Measurements from ENCODE around the gene VSTM2B.

Gene VSTM2B

DNA sequence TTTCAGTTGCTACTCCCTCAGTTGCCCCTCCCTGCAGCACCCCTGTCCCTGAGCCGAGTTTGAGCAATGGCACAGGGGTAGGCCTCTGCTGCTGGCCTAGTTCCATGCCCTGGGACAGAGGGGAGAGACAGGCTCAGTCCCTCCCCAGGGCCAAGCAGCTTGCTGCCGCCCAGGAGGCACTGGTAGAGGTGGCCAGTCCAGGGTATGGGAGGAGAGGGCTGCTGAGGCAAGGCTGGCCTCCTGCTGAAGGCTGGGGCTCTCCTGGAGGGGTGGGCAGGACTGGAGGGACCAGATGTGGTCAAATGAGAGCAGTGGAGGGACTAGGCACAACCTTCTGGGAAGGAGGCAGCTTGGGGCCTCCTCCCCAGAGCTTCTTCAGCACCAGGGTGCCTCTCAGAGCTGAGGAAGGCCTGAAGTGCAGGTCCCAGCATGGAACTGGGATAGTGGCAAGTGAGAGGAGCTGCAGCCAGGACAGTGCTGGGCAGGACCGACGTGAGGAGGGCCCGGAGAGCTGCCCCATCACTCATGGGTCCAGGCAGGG, 29.8 kb upstream of the VSTM2B start:
- no peaks in the 10 kb centered on the region for H3K27me3 ChIP-seq (ENCODE audit: control insufficient read depth, insufficient read depth, low read length, poor library complexity, severe bottlenecking)
- H3K4me3 ChIP-seq (ENCODE audit: insufficient read depth, low read depth, low read length), result no peak overlapping the region
- WGBS, 2 experiments, result 89 to 91% methylated on average over 5 of the region's 5 CpGs
- no peak overlapping the region for H3K27ac ChIP-seq (ENCODE audit: insufficient read depth, low read depth, low read length, poor library complexity, severe bottlenecking)
- H3K9me3 ChIP-seq (ENCODE audit: control insufficient read depth, low read length), result no peaks in the 10 kb centered on the region
- H3K4me1 ChIP-seq (ENCODE audit: control insufficient read depth, insufficient read depth, low read length), result no peaks in the 10 kb centered on the region
- no peaks in the 10 kb centered on the region for H3K36me3 ChIP-seq (ENCODE audit: control insufficient read depth, insufficient read depth, low read length)

DNA sequence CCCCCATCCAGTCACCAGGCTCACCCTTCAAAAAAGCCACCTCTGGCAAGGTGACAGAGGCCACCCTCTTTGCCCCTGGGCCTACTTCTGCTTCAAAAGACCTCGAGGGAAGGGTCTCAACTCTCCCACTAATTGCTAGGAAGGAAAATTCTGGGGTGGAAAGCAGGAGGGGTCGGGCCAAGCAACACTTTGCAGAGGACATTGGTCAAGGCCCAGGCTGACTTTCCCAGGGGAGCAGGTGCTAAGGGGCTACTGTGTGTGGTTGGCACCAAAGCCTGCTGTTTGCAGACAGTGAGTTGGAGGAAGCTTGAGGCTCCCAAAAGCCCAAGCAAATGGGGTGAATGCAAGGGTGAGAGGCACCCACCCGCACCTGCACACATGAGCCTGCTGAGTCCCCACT, 28.6 kb upstream of the VSTM2B start:
- Histone ChIP-seq H3K36me3 (ENCODE audit: control insufficient read depth, insufficient read depth, low read length) (no peaks in the 10 kb centered on the region), H3K4me3 (ENCODE audit: insufficient read depth, low read depth, low read length) (no peak overlapping the region), H3K4me1 (ENCODE audit: control insufficient read depth, insufficient read depth, low read length) (no peaks in the 10 kb centered on the region), H3K27me3 (ENCODE audit: control insufficient read depth, insufficient read depth, low read length, poor library complexity, severe bottlenecking) (no peaks in the 10 kb centered on the region), H3K9me3 (ENCODE audit: control insufficient read depth, low read length) (no peaks in the 10 kb centered on the region), H3K27ac (ENCODE audit: insufficient read depth, low read depth, low read length, poor library complexity, severe bottlenecking) (no peak overlapping the region)
- 83 to 85% methylated on average over 3 of the region's 3 CpGs for WGBS, 2 experiments

DNA sequence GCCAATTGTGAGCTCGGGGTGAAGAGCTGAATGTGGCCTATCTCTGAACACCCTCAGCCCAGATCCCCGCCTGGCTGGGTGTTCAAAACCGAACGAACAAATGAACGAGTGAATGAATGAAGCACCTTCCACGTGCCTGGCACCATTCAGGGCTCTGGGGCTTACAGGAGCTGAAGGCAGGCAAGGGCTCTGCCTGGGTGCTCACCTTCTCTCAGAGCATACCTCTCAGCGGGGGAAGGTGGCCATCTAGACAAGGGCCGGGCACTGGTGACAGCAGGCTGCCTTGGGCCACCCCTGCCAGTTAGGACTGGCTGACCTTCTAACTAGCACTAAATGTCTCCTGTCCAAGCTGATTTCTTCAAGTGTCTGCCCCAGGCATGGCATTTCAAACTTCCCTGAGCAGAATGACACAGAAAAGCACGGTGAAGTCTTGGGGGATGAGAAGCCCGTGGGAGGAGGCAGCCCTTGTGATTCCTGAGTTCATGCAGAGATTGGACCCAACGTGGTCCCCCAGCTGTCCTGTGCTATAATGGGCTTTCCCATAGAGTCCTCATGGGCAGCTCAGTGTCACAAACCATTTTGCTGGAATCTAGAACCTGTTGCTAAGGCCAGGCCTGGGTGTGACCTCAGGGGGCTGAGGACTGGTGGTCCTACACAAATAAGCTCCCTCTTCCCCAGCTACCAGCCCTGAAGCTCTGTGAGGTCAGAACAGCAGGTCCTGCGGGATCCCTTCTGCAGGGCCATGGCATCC, 27.9 kb upstream of the VSTM2B start:
- H3K36me3 ChIP-seq (ENCODE audit: control insufficient read depth, insufficient read depth, low read length), result no peaks in the 10 kb centered on the region
- WGBS, 2 experiments, result 81 to 86% methylated on average over 12 of the region's 12 CpGs
- no peaks in the 10 kb centered on the region for H3K4me1 ChIP-seq (ENCODE audit: control insufficient read depth, insufficient read depth, low read length)
- no peaks in the 10 kb centered on the region for H3K27me3 ChIP-seq (ENCODE audit: control insufficient read depth, insufficient read depth, low read length, poor library complexity, severe bottlenecking)
- no peaks in the 10 kb centered on the region for H3K9me3 ChIP-seq (ENCODE audit: control insufficient read depth, low read length)
- no peak overlapping the region for H3K4me3 ChIP-seq (ENCODE audit: insufficient read depth, low read depth, low read length)
- no peak overlapping the region for H3K27ac ChIP-seq (ENCODE audit: insufficient read depth, low read depth, low read length, poor library complexity, severe bottlenecking)

- 88 to 89% methylated on average over 14 of the region's 14 CpGs for WGBS, 2 experiments
- Histone ChIP-seq H3K4me1 (ENCODE audit: control insufficient read depth, insufficient read depth, low read length) (no peaks in the 10 kb centered on the region), H3K4me3 (ENCODE audit: insufficient read depth, low read depth, low read length) (no peak overlapping the region), H3K27me3 (ENCODE audit: control insufficient read depth, insufficient read depth, low read length, poor library complexity, severe bottlenecking) (no peaks in the 10 kb centered on the region), H3K27ac (ENCODE audit: insufficient read depth, low read depth, low read length, poor library complexity, severe bottlenecking) (no peak overlapping the region), H3K9me3 (ENCODE audit: control insufficient read depth, low read length) (no peaks in the 10 kb centered on the region), H3K36me3 (ENCODE audit: control insufficient read depth, insufficient read depth, low read length) (no peaks in the 10 kb centered on the region)
Observed at GRCh38 chr19:29499261-29499920, 26.4 kb upstream of the VSTM2B start.

DNA sequence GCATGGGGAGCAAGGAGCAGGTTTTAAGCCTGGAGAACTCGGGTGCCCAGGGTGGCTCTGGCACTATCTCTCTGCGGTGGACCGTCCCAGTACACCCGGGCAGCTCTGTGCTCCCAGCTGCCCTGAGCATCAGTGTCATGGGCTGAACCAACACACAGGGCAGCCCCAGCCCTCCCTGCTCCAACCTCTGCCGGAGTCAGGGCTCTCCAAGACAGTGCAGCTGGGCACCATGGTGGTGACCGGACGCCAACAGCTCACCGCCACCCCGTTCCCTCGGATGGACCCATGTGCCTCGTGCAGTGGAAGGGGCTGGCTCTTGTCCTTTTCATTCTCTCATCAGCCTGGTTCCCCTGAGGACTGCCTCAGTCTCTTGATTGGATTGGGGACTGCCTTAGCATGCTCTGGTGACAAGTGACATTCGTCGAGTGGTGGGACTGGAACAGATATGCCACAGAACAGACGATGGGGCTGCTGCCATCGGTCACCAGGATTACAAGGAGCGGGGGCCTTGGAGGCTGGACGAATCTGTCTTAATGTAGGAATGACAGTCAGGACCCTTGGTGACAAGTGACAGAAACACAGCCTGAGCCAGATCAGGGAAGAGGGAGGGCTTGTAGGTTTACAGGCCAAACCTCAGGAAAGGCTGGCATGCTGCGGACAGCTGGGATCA, 25.7 kb upstream of the VSTM2B start:
- Histone ChIP-seq H3K4me1 (ENCODE audit: control insufficient read depth, insufficient read depth, low read length) (peaks cover 4% of the 10 kb centered on the region), H3K27ac (ENCODE audit: insufficient read depth, low read depth, low read length, poor library complexity, severe bottlenecking) (no peak overlapping the region), H3K27me3 (ENCODE audit: control insufficient read depth, insufficient read depth, low read length, poor library complexity, severe bottlenecking) (no peaks in the 10 kb centered on the region), H3K4me3 (ENCODE audit: insufficient read depth, low read depth, low read length) (no peak overlapping the region), H3K36me3 (ENCODE audit: control insufficient read depth, insufficient read depth, low read length) (no peaks in the 10 kb centered on the region), H3K9me3 (ENCODE audit: control insufficient read depth, low read length) (no peaks in the 10 kb centered on the region)
- 93 to 95% methylated on average over 18 of the region's 18 CpGs for WGBS, 2 experiments

- H3K9me3 ChIP-seq (ENCODE audit: control insufficient read depth, low read length), result no peaks in the 10 kb centered on the region
- WGBS, 2 experiments, result 93 to 96% methylated on average over 18 of the region's 18 CpGs
- H3K4me1 ChIP-seq (ENCODE audit: control insufficient read depth, insufficient read depth, low read length), result peaks cover 9% of the 10 kb centered on the region
- H3K36me3 ChIP-seq (ENCODE audit: control insufficient read depth, insufficient read depth, low read length), result no peaks in the 10 kb centered on the region
- H3K27me3 ChIP-seq (ENCODE audit: control insufficient read depth, insufficient read depth, low read length, poor library complexity, severe bottlenecking), result no peaks in the 10 kb centered on the region
- H3K27ac ChIP-seq (ENCODE audit: insufficient read depth, low read depth, low read length, poor library complexity, severe bottlenecking), result no peak overlapping the region
- no peak overlapping the region for H3K4me3 ChIP-seq (ENCODE audit: insufficient read depth, low read depth, low read length)
Observed at GRCh38 chr19:29501816-29502580, 23.8 kb upstream of the VSTM2B start.

DNA sequence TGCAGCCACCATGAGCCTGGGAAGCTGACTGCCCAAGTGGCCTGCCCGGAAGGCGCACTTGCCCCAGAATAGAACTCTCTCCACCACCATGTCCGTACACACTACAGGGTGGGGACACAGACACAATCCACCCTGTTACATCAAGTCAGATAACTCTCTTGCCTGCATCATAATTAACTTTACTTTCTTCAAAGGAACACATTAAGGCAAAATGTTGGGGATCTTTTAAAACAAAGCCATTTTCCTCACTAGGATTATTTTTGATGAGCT, 23.3 kb upstream of the VSTM2B start:
- Histone ChIP-seq H3K9me3 (ENCODE audit: control insufficient read depth, low read length) (no peaks in the 10 kb centered on the region), H3K36me3 (ENCODE audit: control insufficient read depth, insufficient read depth, low read length) (no peaks in the 10 kb centered on the region), H3K4me3 (ENCODE audit: insufficient read depth, low read depth, low read length) (no peak overlapping the region), H3K27me3 (ENCODE audit: control insufficient read depth, insufficient read depth, low read length, poor library complexity, severe bottlenecking) (no peaks in the 10 kb centered on the region), H3K27ac (ENCODE audit: insufficient read depth, low read depth, low read length, poor library complexity, severe bottlenecking) (no peak overlapping the region), H3K4me1 (ENCODE audit: control insufficient read depth, insufficient read depth, low read length) (peaks cover 9% of the 10 kb centered on the region)
- 93 to 95% methylated on average over 3 of the region's 3 CpGs for WGBS, 2 experiments

- Histone ChIP-seq H3K4me3 (ENCODE audit: insufficient read depth, low read depth, low read length) (no peak overlapping the region), H3K36me3 (ENCODE audit: control insufficient read depth, insufficient read depth, low read length) (no peaks in the 10 kb centered on the region), H3K4me1 (ENCODE audit: control insufficient read depth, insufficient read depth, low read length) (peaks cover 9% of the 10 kb centered on the region), H3K27me3 (ENCODE audit: control insufficient read depth, insufficient read depth, low read length, poor library complexity, severe bottlenecking) (no peaks in the 10 kb centered on the region), H3K27ac (ENCODE audit: insufficient read depth, low read depth, low read length, poor library complexity, severe bottlenecking) (no peak overlapping the region), H3K9me3 (ENCODE audit: control insufficient read depth, low read length) (no peaks in the 10 kb centered on the region)
- WGBS, 2 experiments, result 90 to 92% methylated on average over 12 of the region's 12 CpGs
Observed at GRCh38 chr19:29503140-29503758, 22.5 kb upstream of the VSTM2B start.

DNA sequence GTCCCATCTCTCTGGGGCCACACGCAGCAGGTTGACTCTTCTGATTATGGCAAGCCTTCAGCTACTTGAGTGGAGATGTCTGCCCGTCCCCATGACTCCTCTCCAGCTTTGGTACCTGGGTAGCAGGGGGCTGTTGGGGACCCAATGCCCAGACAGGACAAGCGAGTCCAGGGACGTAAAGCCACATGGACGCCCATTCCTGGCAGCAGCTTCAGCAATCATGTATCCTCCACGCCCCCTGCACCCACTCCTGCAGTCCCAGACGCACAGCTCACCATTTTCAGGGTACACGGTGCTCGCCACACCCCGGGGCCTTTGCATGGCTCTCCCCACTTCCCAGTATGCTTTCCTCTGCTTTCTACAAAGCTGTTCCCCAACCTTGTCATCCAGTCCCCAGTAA, 22.0 kb upstream of the VSTM2B start:
- H3K4me1 ChIP-seq (ENCODE audit: control insufficient read depth, insufficient read depth, low read length), result peaks cover 9% of the 10 kb centered on the region
- no peaks in the 10 kb centered on the region for H3K9me3 ChIP-seq (ENCODE audit: control insufficient read depth, low read length)
- H3K36me3 ChIP-seq (ENCODE audit: control insufficient read depth, insufficient read depth, low read length), result no peaks in the 10 kb centered on the region
- WGBS, 2 experiments, result 93 to 95% methylated on average over 10 of the region's 10 CpGs
- H3K4me3 ChIP-seq (ENCODE audit: insufficient read depth, low read depth, low read length), result no peak overlapping the region
- no peaks in the 10 kb centered on the region for H3K27me3 ChIP-seq (ENCODE audit: control insufficient read depth, insufficient read depth, low read length, poor library complexity, severe bottlenecking)
- H3K27ac ChIP-seq (ENCODE audit: insufficient read depth, low read depth, low read length, poor library complexity, severe bottlenecking), result no peak overlapping the region
